Cardiac muscle cell (in vitro differentiated cells and primary cell): ENCODE measurements around the gene ANP32E. TPM values are rescaled to one million over a fixed set of nuclear protein-coding genes. Genes with fewer than 3 reads are reported as not detected.

Experiments
- DNase-seq, 2 donors: peaks; one replicate each; pipeline versions ENCODE4 v3.0.0 to v3.0.0-alpha.2; 2010 to 2017; ENCODE audit warnings: low read depth in 1 of 2, low spot score in 1 of 2
- H3K27ac ChIP-seq: fragments of 200-600 bp; sonication (generic); 2 replicates; pipeline ENCODE4 v1.5.1; 2016
- H3K27me3 ChIP-seq: fragments of 200-600 bp; sonication (generic); 2 replicates; pipeline ENCODE4 v1.6.0; 2016; ENCODE audit warnings: control low read depth
- H3K36me3 ChIP-seq: fragments of 200-600 bp; sonication (generic); 2 replicates; pipeline ENCODE4 v1.5.1; 2016; ENCODE audit warnings: control low read depth
- H3K4me1 ChIP-seq: fragments of 200-600 bp; sonication (generic); 2 replicates; pipeline ENCODE4 v1.8.1; 2017; ENCODE audit warnings: low read depth, mild to moderate bottlenecking, mixed run types
- H3K4me3 ChIP-seq: fragments of 200-600 bp; sonication (generic); 2 replicates; pipeline ENCODE4 v1.5.1; 2016; ENCODE audit warnings: mild to moderate bottlenecking
- H3K9me3 ChIP-seq: fragments of 200-600 bp; sonication (generic); 2 replicates; pipeline ENCODE4 v1.5.1; 2017; ENCODE audit warnings: low read depth, mild to moderate bottlenecking, control low read depth
- polyA plus RNA-seq: library from polyadenylated mRNA; unstranded; fragments of >200 nt; fragmentation: Nextera tagmentation; extraction: Ambion mirVana; gene quantifications from 2 replicates; pipeline ENCODE4 v1.2.1, GENCODE V29; 2016
- total RNA-seq: library from RNA; depleted of rRNA; stranded (reverse); fragments of >200 nt; gene quantifications from 2 replicates; pipeline ENCODE4 v1.2.3, GENCODE V29; 2016
- TF ChIP-seq, protein P1 (sequence below): IDR thresholded peaks from 2 replicates; pipeline ENCODE4 v1.5.1; 2012; ENCODE audit warnings: low read depth, mild to moderate bottlenecking, low read length

ANP32E gene
- total and polyA plus RNA-seq, 2 experiments from 2014 or later, result 36.8 to 38.5 TPM

DNA sequence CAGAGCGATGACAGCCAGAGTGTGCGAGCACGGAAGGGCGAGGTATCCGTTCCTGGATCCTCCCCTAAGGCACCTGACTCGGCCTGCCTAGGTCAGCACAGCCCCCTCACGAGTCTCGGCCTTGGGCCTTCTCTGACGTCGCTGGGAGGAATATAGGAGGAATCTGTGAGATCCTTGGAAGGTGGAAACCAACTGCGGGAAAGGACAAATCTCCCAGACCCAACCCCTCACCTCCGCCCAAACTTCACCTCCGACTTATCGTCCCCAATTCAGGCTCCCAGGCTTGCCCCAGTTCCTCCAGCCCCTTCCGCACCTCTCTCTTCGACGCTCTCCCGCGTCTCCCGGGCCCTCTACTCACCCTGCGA lies 32.4 kb upstream of the ANP32E start:
- Histone ChIP-seq H3K9me3 (no peaks in the 10 kb centered on the region), H3K27ac (peak overlapping the region; percentile 76), H3K4me3 (peak overlapping the region; percentile 75), H3K27me3 (no peaks in the 10 kb centered on the region), H3K36me3 (peaks cover 19% of the 10 kb centered on the region), H3K4me1 (peaks cover 18% of the 10 kb centered on the region)
- TF ChIP-seq, protein P1, sequence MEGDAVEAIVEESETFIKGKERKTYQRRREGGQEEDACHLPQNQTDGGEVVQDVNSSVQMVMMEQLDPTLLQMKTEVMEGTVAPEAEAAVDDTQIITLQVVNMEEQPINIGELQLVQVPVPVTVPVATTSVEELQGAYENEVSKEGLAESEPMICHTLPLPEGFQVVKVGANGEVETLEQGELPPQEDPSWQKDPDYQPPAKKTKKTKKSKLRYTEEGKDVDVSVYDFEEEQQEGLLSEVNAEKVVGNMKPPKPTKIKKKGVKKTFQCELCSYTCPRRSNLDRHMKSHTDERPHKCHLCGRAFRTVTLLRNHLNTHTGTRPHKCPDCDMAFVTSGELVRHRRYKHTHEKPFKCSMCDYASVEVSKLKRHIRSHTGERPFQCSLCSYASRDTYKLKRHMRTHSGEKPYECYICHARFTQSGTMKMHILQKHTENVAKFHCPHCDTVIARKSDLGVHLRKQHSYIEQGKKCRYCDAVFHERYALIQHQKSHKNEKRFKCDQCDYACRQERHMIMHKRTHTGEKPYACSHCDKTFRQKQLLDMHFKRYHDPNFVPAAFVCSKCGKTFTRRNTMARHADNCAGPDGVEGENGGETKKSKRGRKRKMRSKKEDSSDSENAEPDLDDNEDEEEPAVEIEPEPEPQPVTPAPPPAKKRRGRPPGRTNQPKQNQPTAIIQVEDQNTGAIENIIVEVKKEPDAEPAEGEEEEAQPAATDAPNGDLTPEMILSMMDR, result no peak
- peak; percentile 25 to 28 for DNase-seq

- Histone ChIP-seq H3K27ac (peak overlapping the region; percentile 76), H3K36me3 (peaks cover 19% of the 10 kb centered on the region), H3K27me3 (no peaks in the 10 kb centered on the region), H3K9me3 (no peaks in the 10 kb centered on the region), H3K4me1 (peaks cover 14% of the 10 kb centered on the region), H3K4me3 (peak overlapping the region; percentile 75)
- peak in 1 of 2 donors; percentile 10 for DNase-seq
- TF ChIP-seq, protein P1, result no peak
Measured at GRCh38 chr1:150267896-150268295, 32.0 kb upstream of the ANP32E start.

GRCh38 chr1:150263549-150263948 lies 27.6 kb upstream of the ANP32E start:
- TF ChIP-seq, protein P1, result no peak
- no peaks in the 10 kb centered on the region for H3K27me3 ChIP-seq

GRCh38 chr1:150262388-150263320 lies 26.7 kb upstream of the ANP32E start:
- peaks cover 19% of the 10 kb centered on the region for H3K36me3 ChIP-seq
- H3K27me3 ChIP-seq, result no peaks in the 10 kb centered on the region
- no peaks in the 10 kb centered on the region for H3K9me3 ChIP-seq
- peaks cover 20% of the 10 kb centered on the region for H3K4me1 ChIP-seq
- H3K27ac ChIP-seq, result peak overlapping the region; percentile 17
- H3K4me3 ChIP-seq, result no peak overlapping the region
- TF ChIP-seq, protein P1, result no peak
- DNase-seq, result no peak

More at GRCh38 chr1:150263549-150263948, 27.6 kb upstream of the ANP32E start:
- H3K36me3 ChIP-seq, result peaks cover 19% of the 10 kb centered on the region
- DNase-seq, result no peak
- no peak overlapping the region for H3K4me3 ChIP-seq
- no peak overlapping the region for H3K27ac ChIP-seq
- H3K4me1 ChIP-seq, result peaks cover 22% of the 10 kb centered on the region
- H3K9me3 ChIP-seq, result no peaks in the 10 kb centered on the region

- no peak for DNase-seq
- no peaks in the 10 kb centered on the region for H3K9me3 ChIP-seq
- no peak overlapping the region for H3K4me3 ChIP-seq
- peaks cover 13% of the 10 kb centered on the region for H3K36me3 ChIP-seq
- TF ChIP-seq, protein P1, result no peak
- H3K4me1 ChIP-seq, result peaks cover 27% of the 10 kb centered on the region
- no peak overlapping the region for H3K27ac ChIP-seq
- no peaks in the 10 kb centered on the region for H3K27me3 ChIP-seq
Measured at GRCh38 chr1:150261367-150261766, 25.5 kb upstream of the ANP32E start.
